ENCODE data around the gene NEURL4.

GRCh38 chr17:7281074-7281952, 47.8 kb downstream of the NEURL4 start, which contains the start of gene SLC2A4:
- TF ChIP-seq POLR2A (IDR thresholded peaks at IDR 0.05; ENCODE audit: low read depth, low read length), result no peak
- TF ChIP-seq POLR2AphosphoS5 (IDR thresholded peaks at IDR 0.05; ENCODE audit: low read depth, low read length), result no peak
